B cell (primary cell): ENCODE data around the gene SDK1. TPM values are rescaled to one million over a fixed set of nuclear protein-coding genes. Genes with fewer than 3 reads are reported as not detected.

Experiments
- ATAC-seq: fragments of 200-7000 bp; cut with Tn5 transposase; one replicate; pipeline ENCODE4 v1.10.0; 2021; ENCODE audit warnings: low read depth, mild to moderate bottlenecking, moderate number of reproducible peaks, moderate library complexity
- CTCF ChIA-PET: fragments of 350-600 bp; sonication (Branson Sonifier 250); formaldehyde crosslinking; loops from one replicate; lab custom pipeline; 2021; ENCODE audit warnings: antibody characterized with exemption, inconsistent platforms; lab: Charles Lee
- POLR2A ChIA-PET: fragments of 350-600 bp; sonication (Branson Sonifier 250); formaldehyde crosslinking; loops from one replicate; lab custom pipeline; 2021; ENCODE audit warnings: antibody characterized with exemption; lab: Charles Lee
- DNase-seq: peaks from one replicate; pipeline ENCODE4 v3.0.0; 2013
- H2AFZ ChIP-seq: 2 replicates; pipeline ENCODE4 v1.6.1; 2012; ENCODE audit warnings: mild to moderate bottlenecking, low read depth, low read length; ENCODE audit not compliant: insufficient read depth, poor library complexity, severe bottlenecking
- H3K27ac ChIP-seq, 2 donors: 1 replicate in 1 of 2; 2 replicates in 1 of 2; pipeline ENCODE4 v1.5.1; 2012 to 2013; ENCODE audit warnings: low read length in 2 of 2, mild to moderate bottlenecking in 2 of 2, moderate library complexity in 1 of 2
- H3K27me3 ChIP-seq, 4 experiments: fragments of 200-600 bp in 1 of 4; sonication (generic) in 1 of 4; replicated peaks in 1 of 4; 1 replicate in 2 of 4; 2 replicates in 2 of 4; pipeline versions ENCODE4 v1.6.1 to v1.7.0; 2013 to 2016; ENCODE audit warnings: low read length in 3 of 4, mild to moderate bottlenecking in 2 of 4, mixed read lengths in 1 of 4, moderate library complexity in 1 of 4; ENCODE audit not compliant: insufficient read depth in 4 of 4, control insufficient read depth in 3 of 4; ENCODE audit errors: control extremely low read depth in 1 of 4
- H3K36me3 ChIP-seq, 2 experiments: replicated peaks in 1 of 2; 1 replicate in 1 of 2; 2 replicates in 1 of 2; pipeline versions ENCODE4 v1.6.1 to v1.7.1; 2013; ENCODE audit warnings: low read length in 1 of 2; ENCODE audit not compliant: insufficient read depth in 2 of 2, control insufficient read depth in 1 of 2; ENCODE audit errors: control extremely low read depth in 1 of 2, extremely low read depth in 1 of 2
- H3K4me1 ChIP-seq, 2 donors: fragments of 200-600 bp in 1 of 2; sonication (generic) in 1 of 2; 1 replicate in 1 of 2; 2 replicates in 1 of 2; pipeline versions ENCODE4 v1.5.1 to v1.6.1; 2013 to 2017; ENCODE audit warnings: low read length in 2 of 2; ENCODE audit not compliant: control insufficient read depth in 2 of 2, insufficient read depth in 2 of 2
- H3K4me2 ChIP-seq: replicated peaks from 2 replicates; pipeline ENCODE3; 2012; ENCODE audit warnings: mild to moderate bottlenecking, low read depth, low read length; ENCODE audit not compliant: poor library complexity, severe bottlenecking
- H3K4me3 ChIP-seq, 5 experiments: fragments of 200-600 bp in 1 of 5; sonication (generic) in 1 of 5; 1 replicate in 3 of 5; 2 replicates in 2 of 5; pipeline versions ENCODE4 v1.5.1 to v1.7.0; 2011 to 2016; ENCODE audit warnings: low read length in 4 of 5, mild to moderate bottlenecking in 4 of 5, low read depth in 2 of 5, control low read depth in 1 of 5, moderate library complexity in 1 of 5; ENCODE audit not compliant: insufficient read depth in 1 of 5; ENCODE audit errors: control extremely low read depth in 1 of 5, extremely low read depth in 1 of 5
- H3K79me2 ChIP-seq: fragments of 200-600 bp; sonication (generic); one replicate; pipeline ENCODE4 v1.6.0; 2016; ENCODE audit warnings: low read length; ENCODE audit not compliant: control insufficient read depth, insufficient read depth
- H3K9ac ChIP-seq: fragments of 200-600 bp; sonication (generic); 2 replicates; pipeline ENCODE4 v1.6.1; 2017; ENCODE audit warnings: mild to moderate bottlenecking, low read length, moderate library complexity
- H3K9me3 ChIP-seq, 3 donors: one replicate each; pipeline versions ENCODE4 v1.6.1 to v1.7.1; 2013; ENCODE audit warnings: low read length in 2 of 3; ENCODE audit not compliant: control insufficient read depth in 2 of 3, insufficient read depth in 1 of 3; ENCODE audit errors: control extremely low read depth in 1 of 3
- H4K20me1 ChIP-seq: 2 replicates; pipeline ENCODE4 v1.6.0; 2012; ENCODE audit warnings: mild to moderate bottlenecking, low read length; ENCODE audit not compliant: insufficient read depth, control insufficient read depth, poor library complexity, severe bottlenecking
- H3K27ac Mint-ChIP-seq: one replicate; pipeline ENCODE4 v1.8.0; 2021; ENCODE audit warnings: mixed read lengths
- H3K27me3 Mint-ChIP-seq: one replicate; pipeline ENCODE4 v1.8.0; 2021; ENCODE audit warnings: mixed read lengths
- H3K4me1 Mint-ChIP-seq: one replicate; pipeline ENCODE4 v1.8.0; 2021; ENCODE audit warnings: mixed read lengths
- H3K4me3 Mint-ChIP-seq: one replicate; pipeline ENCODE4 v1.8.0; 2021; ENCODE audit warnings: mixed read lengths
- H3K9me3 Mint-ChIP-seq: one replicate; pipeline ENCODE4 v1.8.0; 2022; ENCODE audit warnings: mixed read lengths; ENCODE audit not compliant: insufficient read depth
- EZH2 ChIP-seq: IDR thresholded peaks from 2 replicates; pipeline ENCODE4 v1.6.1; 2012; ENCODE audit warnings: borderline replicate concordance, low read depth, mild to moderate bottlenecking, moderate library complexity, low read length; ENCODE audit not compliant: insufficient read depth, poor library complexity, severe bottlenecking
- WGBS: methylation state at CpG from one replicate; pipeline ENCODE4 v1.1.5; 2013; ENCODE audit warnings: missing lambda C conversion rate; ENCODE audit not compliant: insufficient coverage; 5-methylcytosine and 5-hydroxymethylcytosine counted together
- intact Hi-C: fragments of 100-400 bp; cut with micrococcal nuclease; formaldehyde crosslinking; loops from one replicate; pipeline ENCODE4 v1.10.0; 2022
- polyA plus RNA-seq: library from polyadenylated mRNA; depleted of rRNA; stranded (reverse); fragments of >200 nt; gene quantifications from 2 replicates; pipeline ENCODE4 v1.2.3, GENCODE V29; 2012
- total RNA-seq, 2 donors: library from RNA; stranded (reverse); fragments of 120-200 nt in 1 of 2; gene quantifications; 1 replicate in 1 of 2; 2 replicates in 1 of 2; pipeline versions ENCODE4 v1.2.3 to v1.2.4, GENCODE V29; 2013 to 2022
- TF ChIP-seq, protein P1 (sequence below): fragments of 200-600 bp; IDR thresholded peaks from one replicate; pipeline ENCODE4 v1.8.0; 2022; ENCODE audit warnings: antibody characterized with exemption, mild to moderate bottlenecking

SDK1 gene
- total and polyA plus RNA-seq, 2 donors (not counting 1 experiment from before 2014, with no cell fraction given), result 0.73 to 2.0 TPM

DNA sequence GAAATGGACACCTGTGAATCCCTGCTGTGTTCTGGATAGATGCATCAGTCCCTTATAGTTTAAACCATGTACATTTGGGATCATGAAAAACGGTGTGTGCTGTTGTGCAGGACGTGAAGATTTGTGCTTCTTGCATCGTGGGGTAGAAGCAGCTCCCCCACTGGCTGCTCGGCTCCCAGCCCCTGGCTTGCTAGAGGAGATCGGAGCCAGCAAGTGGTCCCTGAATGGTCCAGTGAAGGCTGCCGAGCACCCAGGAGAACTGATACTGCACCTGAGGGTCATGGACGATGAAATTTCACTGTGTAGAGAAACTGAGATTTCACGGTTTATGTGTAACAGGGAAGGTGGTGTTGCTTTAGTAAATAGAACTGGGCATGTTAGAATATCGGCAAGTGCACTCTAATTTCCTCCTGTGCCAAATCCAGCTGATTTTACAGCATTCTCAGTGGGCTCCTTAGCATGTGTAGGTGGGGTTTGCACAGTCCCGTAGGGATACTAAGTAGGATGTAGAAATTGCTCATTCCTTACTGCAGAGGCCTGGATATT is 726.0 kb downstream of the SDK1 start:
- no peaks in the 10 kb centered on the region for H3K9me3 ChIP-seq
- H3K9me3 Mint-ChIP-seq, result no peaks in the 10 kb centered on the region
- no peaks in the 10 kb centered on the region for H4K20me1 ChIP-seq
- H3K4me1 Mint-ChIP-seq, result no peaks in the 10 kb centered on the region
- H3K27me3 ChIP-seq, result no peaks in the 10 kb centered on the region
- H2AFZ ChIP-seq, result no peak overlapping the region
- no peak overlapping the region for H3K27ac Mint-ChIP-seq
- ChIA-PET CTCF (no interaction called here), POLR2A (no interaction called here)
- no peaks in the 10 kb centered on the region for H3K36me3 ChIP-seq
- H3K9ac ChIP-seq, result no peak overlapping the region
- WGBS, result 89% methylated on average over 8 of the region's 10 CpGs
- H3K79me2 ChIP-seq, result no peaks in the 10 kb centered on the region
- ATAC-seq (no peak), DNase-seq (no peak)
- H3K27me3 Mint-ChIP-seq, result no peaks in the 10 kb centered on the region
- no peak overlapping the region for H3K4me2 ChIP-seq
- no peak overlapping the region for H3K27ac ChIP-seq
- TF ChIP-seq, protein P1, sequence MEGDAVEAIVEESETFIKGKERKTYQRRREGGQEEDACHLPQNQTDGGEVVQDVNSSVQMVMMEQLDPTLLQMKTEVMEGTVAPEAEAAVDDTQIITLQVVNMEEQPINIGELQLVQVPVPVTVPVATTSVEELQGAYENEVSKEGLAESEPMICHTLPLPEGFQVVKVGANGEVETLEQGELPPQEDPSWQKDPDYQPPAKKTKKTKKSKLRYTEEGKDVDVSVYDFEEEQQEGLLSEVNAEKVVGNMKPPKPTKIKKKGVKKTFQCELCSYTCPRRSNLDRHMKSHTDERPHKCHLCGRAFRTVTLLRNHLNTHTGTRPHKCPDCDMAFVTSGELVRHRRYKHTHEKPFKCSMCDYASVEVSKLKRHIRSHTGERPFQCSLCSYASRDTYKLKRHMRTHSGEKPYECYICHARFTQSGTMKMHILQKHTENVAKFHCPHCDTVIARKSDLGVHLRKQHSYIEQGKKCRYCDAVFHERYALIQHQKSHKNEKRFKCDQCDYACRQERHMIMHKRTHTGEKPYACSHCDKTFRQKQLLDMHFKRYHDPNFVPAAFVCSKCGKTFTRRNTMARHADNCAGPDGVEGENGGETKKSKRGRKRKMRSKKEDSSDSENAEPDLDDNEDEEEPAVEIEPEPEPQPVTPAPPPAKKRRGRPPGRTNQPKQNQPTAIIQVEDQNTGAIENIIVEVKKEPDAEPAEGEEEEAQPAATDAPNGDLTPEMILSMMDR, result no peak
- TF ChIP-seq EZH2, result no peak
- H3K4me1 ChIP-seq, result no peaks in the 10 kb centered on the region
- H3K4me3 Mint-ChIP-seq, result no peak overlapping the region
- intact Hi-C loops, result no loop called here
- H3K4me3 ChIP-seq, result no peak overlapping the region

DNA sequence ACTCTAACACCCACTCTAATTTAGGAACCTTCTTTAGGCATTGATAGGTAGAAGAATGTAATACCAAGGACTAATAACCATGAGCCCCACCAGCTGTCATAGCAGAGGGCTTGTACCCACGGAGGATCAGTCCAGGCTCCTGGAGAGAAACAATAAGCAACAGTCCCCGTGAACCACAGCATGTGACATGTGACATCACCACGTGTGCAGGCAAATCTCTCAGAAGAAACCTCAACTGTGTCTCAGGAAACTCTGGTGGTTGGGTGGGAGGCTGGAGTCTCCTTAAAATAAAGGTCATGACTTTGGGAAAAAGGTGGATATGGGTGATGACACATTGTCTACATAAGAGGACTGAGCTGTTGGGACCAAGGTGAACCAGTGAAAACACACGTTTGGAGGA is 727.2 kb downstream of the SDK1 start:
- H3K9me3 ChIP-seq, result no peaks in the 10 kb centered on the region
- no peaks in the 10 kb centered on the region for H3K27me3 ChIP-seq
- H3K4me1 ChIP-seq, result no peaks in the 10 kb centered on the region
- no peak overlapping the region for H3K4me2 ChIP-seq
- H3K4me3 Mint-ChIP-seq, result no peak overlapping the region
- H3K4me1 Mint-ChIP-seq, result no peaks in the 10 kb centered on the region
- H3K27ac Mint-ChIP-seq, result no peak overlapping the region
- no peaks in the 10 kb centered on the region for H3K9me3 Mint-ChIP-seq
- no peak overlapping the region for H3K27ac ChIP-seq
- ATAC-seq, result no peak
- H3K79me2 ChIP-seq, result no peaks in the 10 kb centered on the region
- H2AFZ ChIP-seq, result no peak overlapping the region
- no peak for TF ChIP-seq EZH2
- 61% methylated on average over 4 of the region's 4 CpGs for WGBS
- H3K9ac ChIP-seq, result no peak overlapping the region
- POLR2A ChIA-PET, result no interaction called here
- H4K20me1 ChIP-seq, result no peaks in the 10 kb centered on the region
- CTCF ChIA-PET, result interaction anchor here (1.7 kb wide), 1 partner anchor 10 kb away, joined by 3 read pairs; no protein-coding TSS in a partner anchor
- H3K36me3 ChIP-seq, result no peaks in the 10 kb centered on the region
- H3K4me3 ChIP-seq, result no peak overlapping the region
- DNase-seq, result no peak
- no peaks in the 10 kb centered on the region for H3K27me3 Mint-ChIP-seq
- intact Hi-C loops, result no loop called here
